GM18909 (cell line): Measurements from ENCODE around the gene DCUN1D4.
A peak's percentile ranks its signal among the peaks of the same experiment; 100 is the strongest.
"Not testable (repeated sequence)": the region's sequence is repeated elsewhere in the genome, so short reads cannot be mapped to it uniquely, and the experiment has no call there.

Source experiments
- ATAC-seq: cut with Tn5 transposase; IDR thresholded peaks from one replicate; pipeline ENCODE4 v1.9.1; 2021; ENCODE audit warnings: mild to moderate bottlenecking; ENCODE audit not compliant: unreplicated experiment, poor library complexity

Gene DCUN1D4

GRCh38 chr4:51890760-51891159, 47.8 kb downstream of the DCUN1D4 start:
- ATAC-seq: peak; percentile 40

DNA sequence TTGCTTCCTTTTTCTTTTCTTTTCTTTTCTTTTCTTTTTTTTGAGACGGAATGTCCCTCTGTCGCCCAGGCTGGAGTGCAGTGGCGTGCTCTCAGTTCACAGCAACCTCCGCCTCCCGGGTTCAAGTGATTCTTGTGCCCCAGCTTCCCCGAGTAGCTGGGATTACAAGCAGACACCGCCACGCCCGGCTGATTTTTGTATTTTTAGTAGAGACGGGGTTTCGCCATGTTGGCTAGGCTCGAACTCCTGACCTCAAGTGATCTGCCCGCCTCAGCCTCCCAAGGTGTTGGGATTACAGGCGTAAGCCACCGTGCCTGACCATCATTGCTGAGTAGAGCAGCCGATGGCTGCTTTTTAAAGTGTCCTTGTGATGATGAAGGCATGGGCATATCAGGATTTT, 50.4 kb downstream of the DCUN1D4 start:
- ATAC-seq: not testable (repeated sequence)

- ATAC-seq: no peak
Measured at GRCh38 chr4:51894059-51894645, 51.2 kb downstream of the DCUN1D4 start.

- ATAC-seq: peak; percentile 66
Measured at GRCh38 chr4:51895158-51895557, 52.2 kb downstream of the DCUN1D4 start.

GRCh38 chr4:51895816-51896408, 53.0 kb downstream of the DCUN1D4 start:
- ATAC-seq: peak; percentile 98

DNA sequence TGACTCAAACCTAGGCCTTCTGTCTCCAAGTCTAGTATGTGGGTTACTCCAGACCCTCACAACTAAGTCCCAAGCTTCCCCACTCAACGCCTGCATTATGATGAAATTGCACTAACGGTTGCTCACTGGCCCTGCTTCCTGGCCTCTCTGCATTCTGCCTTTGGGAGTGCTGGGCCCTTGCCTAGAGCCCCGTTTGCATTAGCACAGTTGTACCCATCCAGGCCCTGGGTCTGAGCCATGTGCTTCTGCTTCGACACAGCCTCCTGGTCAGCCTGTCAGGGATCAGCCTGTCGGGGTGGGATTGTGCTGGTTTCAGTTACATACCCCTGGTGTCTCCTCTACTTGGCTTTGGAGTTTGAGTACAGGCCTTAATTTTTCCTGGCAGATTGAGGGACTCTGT, 58.4 kb downstream of the DCUN1D4 start:
- no peak for ATAC-seq

GRCh38 chr4:51906167-51906958, 63.4 kb downstream of the DCUN1D4 start:
- ATAC-seq: peak; percentile 99

DNA sequence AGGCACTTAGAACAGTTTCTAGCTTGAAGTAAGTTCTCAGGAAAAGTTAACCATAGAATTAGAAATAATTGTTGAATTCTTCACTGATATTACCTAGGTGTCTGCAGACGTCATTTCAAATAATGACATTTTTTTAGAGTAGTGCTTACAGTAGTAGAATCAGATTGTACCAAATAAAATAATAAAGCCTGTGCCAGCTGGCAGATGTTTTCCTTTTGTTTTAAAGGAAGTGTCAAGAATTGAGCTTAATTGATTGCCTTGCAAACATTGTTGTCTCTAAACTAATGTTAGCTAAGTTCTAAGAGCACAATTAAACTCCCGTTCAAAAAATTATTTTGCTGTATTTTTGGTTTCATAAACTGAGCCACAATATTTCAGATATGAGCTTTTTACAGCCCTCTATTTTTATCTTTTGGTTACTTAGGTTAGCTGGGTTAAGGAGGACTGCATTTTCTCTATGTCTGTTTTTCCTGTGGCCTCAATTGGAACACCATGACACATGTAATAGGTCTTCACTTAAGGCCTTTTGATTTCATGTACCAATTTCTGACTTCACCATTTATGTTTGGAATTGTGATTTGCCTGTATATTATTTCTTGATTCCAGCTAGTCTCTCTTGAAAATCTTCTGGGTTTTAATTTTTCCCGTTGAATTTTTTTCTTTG, 64.2 kb downstream of the DCUN1D4 start:
- no peak for ATAC-seq

- ATAC-seq: no peak
Measured at GRCh38 chr4:51909236-51909703, 66.3 kb downstream of the DCUN1D4 start.

DNA sequence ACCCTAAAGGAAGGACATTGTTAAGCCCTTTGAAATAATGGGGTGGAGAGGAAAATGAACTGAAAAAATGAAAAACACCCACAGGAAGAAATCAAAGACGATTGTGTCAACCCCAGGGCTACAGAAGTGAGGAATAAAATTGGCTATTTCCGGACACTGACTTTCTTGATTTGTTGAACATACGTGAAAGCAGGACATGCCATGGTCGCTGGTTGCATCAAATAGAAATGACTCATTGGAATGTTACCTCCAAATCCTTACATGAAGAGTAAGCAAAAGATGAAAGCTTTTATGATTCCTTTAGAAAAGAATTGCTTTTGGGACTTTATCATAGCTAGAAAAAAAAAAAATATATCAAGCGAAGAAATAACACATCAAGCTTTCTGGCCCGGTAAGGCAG, 75.3 kb downstream of the DCUN1D4 start:
- ATAC-seq: no peak

GRCh38 chr4:51923343-51923742, 80.4 kb downstream of the DCUN1D4 start:
- no peak for ATAC-seq

GRCh38 chr4:51925307-51925706, 82.4 kb downstream of the DCUN1D4 start:
- ATAC-seq: no peak

DNA sequence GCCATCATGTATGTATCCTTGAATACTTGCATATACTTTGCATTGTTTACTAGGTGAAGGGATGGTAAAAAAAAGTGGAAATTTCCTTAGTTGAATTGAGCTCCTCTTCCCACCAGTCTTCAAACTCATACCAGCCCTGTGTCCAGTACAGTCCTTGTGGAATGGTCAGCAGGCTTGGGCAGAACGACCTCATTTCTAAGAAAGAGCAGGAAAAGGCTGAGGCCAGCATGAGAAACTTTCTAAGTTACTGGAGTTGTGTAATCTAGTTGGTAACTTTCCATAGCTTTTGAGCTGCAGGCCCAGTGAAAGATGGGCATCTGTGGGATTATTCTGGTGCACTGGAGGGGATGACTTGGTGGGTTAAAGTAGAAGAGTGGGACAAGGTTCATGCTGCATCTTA, 87.6 kb downstream of the DCUN1D4 start:
- no peak for ATAC-seq

DNA sequence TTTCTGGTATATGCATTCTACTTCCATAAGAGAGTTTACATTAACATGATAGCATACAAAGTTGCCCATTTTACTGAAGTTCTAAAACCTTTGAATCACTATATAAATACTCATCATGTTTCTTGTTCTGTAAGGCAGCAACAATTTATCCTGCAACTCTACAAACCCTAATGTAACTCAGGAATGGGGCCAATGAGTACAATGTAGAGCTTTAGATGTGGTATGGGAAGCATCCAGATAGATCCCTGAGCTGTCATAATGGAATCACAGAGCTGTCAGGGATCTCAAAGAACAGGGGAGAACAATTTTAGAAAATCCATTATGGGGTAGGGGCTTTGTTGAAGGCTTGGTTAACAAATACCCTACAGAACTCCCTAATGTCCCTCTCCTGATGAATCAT, 88.5 kb downstream of the DCUN1D4 start:
- ATAC-seq: no peak

DNA sequence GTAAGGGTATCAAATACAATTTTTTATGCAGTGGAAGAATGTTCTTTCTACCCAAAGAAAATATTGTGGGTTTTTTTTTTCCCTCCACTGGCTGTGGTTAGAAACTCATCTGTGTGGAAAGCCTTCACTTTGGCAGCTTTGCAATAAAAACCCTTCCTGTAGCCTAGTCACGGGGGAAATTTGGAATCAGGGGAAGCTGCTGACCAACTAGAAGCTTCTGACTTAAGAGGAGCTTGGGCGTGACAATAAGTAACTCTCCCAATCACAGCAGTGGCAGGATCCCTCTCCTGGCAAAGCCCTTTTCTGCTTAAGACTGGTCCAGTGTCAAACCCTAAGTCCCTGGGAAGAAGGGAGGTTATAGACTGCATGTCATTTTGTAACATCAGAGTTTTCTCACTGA, 89.3 kb downstream of the DCUN1D4 start:
- ATAC-seq: no peak

DNA sequence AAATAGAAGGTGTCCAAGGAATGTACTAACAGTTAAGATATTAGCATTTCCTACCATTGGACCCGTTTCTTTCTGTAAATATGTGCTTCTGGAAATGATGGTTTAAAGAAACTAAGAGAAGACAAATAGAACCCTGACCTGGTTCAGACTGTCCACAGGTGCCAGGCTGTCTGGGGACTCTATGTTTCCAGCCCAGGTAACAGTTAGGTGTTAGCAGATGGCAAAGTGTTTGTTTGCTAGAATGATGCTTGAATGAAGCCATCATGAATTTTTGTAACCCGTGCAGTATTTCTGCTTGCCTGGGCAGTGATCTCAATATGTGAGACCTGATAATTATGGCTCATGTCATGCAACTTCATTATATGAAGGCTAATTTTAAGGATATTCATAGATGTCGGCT, 89.7 kb downstream of the DCUN1D4 start:
- no peak for ATAC-seq

DNA sequence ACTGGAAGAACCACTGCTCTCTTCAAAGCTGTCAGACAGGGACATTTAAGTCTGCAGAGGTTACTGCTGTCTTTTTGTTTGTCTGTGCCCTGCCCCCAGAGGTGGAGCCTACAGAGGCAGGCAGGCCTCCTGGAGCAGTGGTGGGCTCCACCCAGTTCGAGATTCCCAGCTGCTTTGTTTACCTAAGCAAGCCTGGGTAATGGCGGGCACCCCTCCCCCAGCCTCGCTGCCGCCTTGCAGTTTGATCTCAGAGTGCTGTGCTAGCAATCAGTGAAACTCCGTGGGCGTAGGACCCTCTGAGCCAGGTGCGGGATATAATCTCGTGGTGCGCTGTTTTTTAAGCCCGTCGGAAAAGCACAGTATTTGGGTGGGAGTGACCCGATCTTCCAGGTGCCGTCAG, 97.5 kb downstream of the DCUN1D4 start:
- not testable (repeated sequence) for ATAC-seq

GRCh38 chr4:51942108-51942832, 99.3 kb downstream of the DCUN1D4 start:
- ATAC-seq: no peak

- no peak for ATAC-seq
Measured at GRCh38 chr4:51942833-51943215, 99.9 kb downstream of the DCUN1D4 start.

- no peak for ATAC-seq
Measured at GRCh38 chr4:51943221-51943620, 100.3 kb downstream of the DCUN1D4 start.
